Esophagus muscularis mucosa (tissue), 4 donors: ENCODE measurements around the gene SUN1. TPM values are rescaled to one million over a fixed set of nuclear protein-coding genes. Genes with fewer than 3 reads are reported as not detected.

ENCODE experiments used
- DNase-seq: peaks from one replicate; pipeline ENCODE4 v3.0.0-alpha.2; 2017; ENCODE audit errors: extremely low spot score
- H3K27ac ChIP-seq, 4 donors: fragments of 200-600 bp; sonication (generic); replicated peaks in 1 of 4; 1 replicate in 3 of 4; 2 replicates in 1 of 4; pipeline ENCODE4 v1.5.1; 2016 to 2019; ENCODE audit warnings: mild to moderate bottlenecking in 1 of 4
- H3K27me3 ChIP-seq, 4 donors: fragments of 200-600 bp; sonication (generic); one replicate each; pipeline versions ENCODE4 v1.5.1 to v1.6.0; 2016 to 2019
- H3K36me3 ChIP-seq, 4 donors: fragments of 200-600 bp; sonication (generic); one replicate each; pipeline ENCODE4 v1.5.1; 2016 to 2019
- H3K4me1 ChIP-seq, 4 donors: fragments of 200-600 bp; sonication (generic); one replicate each; pipeline ENCODE4 v1.5.1; 2016 to 2019
- H3K4me3 ChIP-seq, 4 donors: fragments of 200-600 bp; sonication (generic); 1 replicate in 2 of 4; 2 replicates in 2 of 4; pipeline ENCODE4 v1.5.1; 2016 to 2019; ENCODE audit warnings: mild to moderate bottlenecking in 4 of 4, moderate library complexity in 1 of 4
- H3K9me3 ChIP-seq, 4 donors: fragments of 200-600 bp; sonication (generic); 1 replicate in 3 of 4; 2 replicates in 1 of 4; pipeline ENCODE4 v1.5.1; 2016 to 2019
- EP300 ChIP-seq: sonication (generic); formaldehyde crosslinking; IDR thresholded peaks from one replicate; pipeline ENCODE4 v1.6.1; 2017; ENCODE audit warnings: antibody characterized with exemption
- POLR2A ChIP-seq: fragments of 450-650 bp; IDR thresholded peaks from one replicate; pipeline ENCODE4 v1.6.1; 2017; ENCODE audit warnings: antibody characterized with exemption, moderate library complexity, mild to moderate bottlenecking, low read depth
- POLR2AphosphoS5 ChIP-seq, 2 donors: sonication (generic); formaldehyde crosslinking; IDR thresholded peaks; one replicate each; pipeline ENCODE4 v1.6.1; 2017; ENCODE audit warnings: antibody characterized with exemption in 2 of 2
- WGBS: methylation state at CpG from one replicate; pipeline ENCODE4 v1.1.5; 2018; 5-methylcytosine and 5-hydroxymethylcytosine counted together
- intact Hi-C: fragments of 100-400 bp; cut with DNase I; formaldehyde crosslinking; loops from one replicate; pipeline ENCODE4 v1.15.1; 2023
- total RNA-seq, 4 donors: library from RNA; depleted of rRNA; stranded (reverse); fragments of >200 nt; gene quantifications; one replicate each; pipeline versions ENCODE4 v1.1.0 to v1.2.1, GENCODE V29; 2016
- TF ChIP-seq, protein P1 (sequence below), 3 experiments: fragments of 200-600 bp in 2 of 3; fragments of 450-650 bp in 1 of 3; sonication (generic) in 2 of 3; IDR thresholded peaks; one replicate each; pipeline ENCODE4 v1.5.1; 2017 to 2019; ENCODE audit warnings: antibody characterized with exemption in 3 of 3, mild to moderate bottlenecking in 2 of 3, moderate library complexity in 1 of 3

SUN1 gene
- total RNA-seq, 4 donors from 2014 or later, result 132 to 149 (median 147) TPM

DNA sequence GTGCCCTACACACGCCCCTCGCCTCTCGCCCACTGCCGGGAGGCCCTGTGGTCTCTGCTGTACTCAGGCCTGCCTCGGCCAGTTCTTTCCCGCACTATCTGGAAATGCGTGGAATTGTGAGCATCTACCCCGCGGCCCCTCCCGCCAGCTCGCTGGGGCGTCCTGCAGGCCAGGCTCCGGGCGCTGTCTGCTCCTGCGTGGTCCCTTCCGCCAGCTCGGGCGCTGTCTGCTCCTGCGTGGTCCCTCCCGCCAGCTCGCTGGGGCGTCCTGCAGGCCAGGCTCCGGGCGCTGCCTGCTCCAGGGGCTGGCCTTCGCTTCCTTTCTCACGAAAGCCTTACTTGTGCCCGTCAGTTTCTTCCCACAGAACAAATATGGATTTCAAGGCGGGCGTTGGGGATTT, 59.0 kb downstream of the SUN1 start:
- TF ChIP-seq POLR2A, result no peak
- no peak for TF ChIP-seq POLR2AphosphoS5 (IDR thresholded peaks at IDR 0.05)
- TF ChIP-seq EP300, result no peak
- TF ChIP-seq, protein P1, sequence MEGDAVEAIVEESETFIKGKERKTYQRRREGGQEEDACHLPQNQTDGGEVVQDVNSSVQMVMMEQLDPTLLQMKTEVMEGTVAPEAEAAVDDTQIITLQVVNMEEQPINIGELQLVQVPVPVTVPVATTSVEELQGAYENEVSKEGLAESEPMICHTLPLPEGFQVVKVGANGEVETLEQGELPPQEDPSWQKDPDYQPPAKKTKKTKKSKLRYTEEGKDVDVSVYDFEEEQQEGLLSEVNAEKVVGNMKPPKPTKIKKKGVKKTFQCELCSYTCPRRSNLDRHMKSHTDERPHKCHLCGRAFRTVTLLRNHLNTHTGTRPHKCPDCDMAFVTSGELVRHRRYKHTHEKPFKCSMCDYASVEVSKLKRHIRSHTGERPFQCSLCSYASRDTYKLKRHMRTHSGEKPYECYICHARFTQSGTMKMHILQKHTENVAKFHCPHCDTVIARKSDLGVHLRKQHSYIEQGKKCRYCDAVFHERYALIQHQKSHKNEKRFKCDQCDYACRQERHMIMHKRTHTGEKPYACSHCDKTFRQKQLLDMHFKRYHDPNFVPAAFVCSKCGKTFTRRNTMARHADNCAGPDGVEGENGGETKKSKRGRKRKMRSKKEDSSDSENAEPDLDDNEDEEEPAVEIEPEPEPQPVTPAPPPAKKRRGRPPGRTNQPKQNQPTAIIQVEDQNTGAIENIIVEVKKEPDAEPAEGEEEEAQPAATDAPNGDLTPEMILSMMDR (IDR thresholded peaks at IDR 0.05), result no peak
- H3K4me3 ChIP-seq, result no peak overlapping the region
- no peak for DNase-seq
- no peak overlapping the region for H3K27ac ChIP-seq
- peaks cover 66 to 92% (median 91%) of the 10 kb centered on the region in 4 donors for H3K36me3 ChIP-seq
- H3K9me3 ChIP-seq, result no peaks in the 10 kb centered on the region
- WGBS, result 94% methylated on average over 29 of the region's 29 CpGs
- H3K4me1 ChIP-seq, result peaks cover 0 to 12% (median 3%) of the 10 kb centered on the region in 4 donors
- intact Hi-C loops, result no loop called here
- no peaks in the 10 kb centered on the region for H3K27me3 ChIP-seq

DNA sequence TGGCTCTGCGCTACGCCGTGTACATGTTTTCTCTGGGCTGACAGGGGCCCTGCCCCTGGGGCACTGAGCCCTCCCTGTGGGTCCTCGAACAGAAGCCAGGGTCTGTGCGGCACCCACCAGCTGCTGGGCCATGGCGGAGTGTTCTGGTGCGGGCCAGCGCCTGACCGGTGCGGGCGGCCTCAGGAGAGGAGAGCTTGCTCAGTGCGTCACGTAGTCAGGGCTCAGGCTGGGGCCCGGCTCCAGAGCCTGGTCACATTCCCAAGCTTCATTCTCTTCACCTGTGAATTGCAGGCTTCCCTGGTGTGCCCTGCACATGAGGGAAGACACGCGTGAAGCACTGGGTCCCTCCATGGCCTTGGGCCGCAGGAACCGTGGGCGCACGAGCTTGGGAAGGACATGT, 59.5 kb downstream of the SUN1 start:
- Histone ChIP-seq H3K27me3 (no peaks in the 10 kb centered on the region), H3K9me3 (no peaks in the 10 kb centered on the region), H3K27ac (no peak overlapping the region), H3K4me1 (peaks cover 0 to 7% (median 0%) of the 10 kb centered on the region in 4 donors), H3K4me3 (no peak overlapping the region), H3K36me3 (peaks cover 67 to 92% (median 91%) of the 10 kb centered on the region in 4 donors)
- WGBS, result 89% methylated on average over 10 of the region's 20 CpGs
- TF ChIP-seq POLR2AphosphoS5 (IDR thresholded peaks at IDR 0.05) (no peak), EP300 (no peak), POLR2A (no peak)
- TF ChIP-seq, protein P1 (IDR thresholded peaks at IDR 0.05), result no peak
- DNase-seq, result no peak
- intact Hi-C loops, result no loop called here

DNA sequence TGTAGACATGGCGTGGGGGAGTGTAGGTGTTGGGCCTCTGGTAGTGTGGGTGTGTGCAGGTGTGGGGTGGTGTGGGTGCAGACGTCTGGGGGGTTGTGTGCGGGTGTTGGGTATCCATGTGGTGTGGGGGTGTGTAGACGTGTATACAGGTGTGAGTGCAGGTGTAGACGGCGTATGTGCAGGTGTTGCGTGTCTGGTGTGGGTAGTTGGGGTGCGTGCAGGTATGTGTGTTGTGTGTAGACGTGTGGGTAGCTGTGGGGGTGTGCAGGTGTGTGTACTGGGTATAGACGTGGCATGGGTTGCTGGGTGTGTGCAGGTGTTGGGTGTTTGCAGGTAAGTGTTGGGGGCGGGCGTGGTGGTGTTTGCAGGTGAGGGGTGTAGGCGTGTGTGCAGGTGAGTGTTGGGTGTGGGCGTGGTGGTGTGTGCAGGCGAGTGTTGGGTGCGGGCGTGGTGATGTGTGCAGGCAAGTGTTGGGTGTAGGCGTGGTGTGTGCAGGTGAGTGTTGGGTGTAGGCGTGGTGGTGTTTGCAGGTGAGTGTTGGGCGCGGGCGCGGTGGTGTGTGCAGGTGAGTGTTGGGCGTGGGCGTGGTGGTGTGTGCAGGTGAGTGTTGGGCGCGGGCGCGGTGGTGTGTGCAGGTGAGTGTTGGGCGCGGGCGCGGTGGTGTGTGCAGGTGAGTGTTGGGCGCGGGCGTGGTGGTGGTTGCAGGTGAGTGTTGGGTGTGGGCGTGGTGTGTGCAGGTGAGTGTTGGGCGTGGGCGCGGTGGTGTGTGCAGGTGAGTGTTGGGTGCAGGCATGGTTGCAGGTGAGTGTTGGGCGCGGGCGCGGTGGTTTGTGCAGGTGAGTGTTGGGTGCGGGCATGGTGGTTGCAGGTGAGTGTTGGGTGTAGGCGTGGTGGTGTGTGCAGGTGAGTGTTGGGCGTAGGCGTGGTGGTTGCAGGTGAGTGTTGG, 60.6 kb downstream of the SUN1 start:
- no peak overlapping the region for H3K4me3 ChIP-seq
- peaks cover 63 to 91% (median 90%) of the 10 kb centered on the region in 4 donors for H3K36me3 ChIP-seq
- no peak overlapping the region for H3K27ac ChIP-seq
- DNase-seq, result no peak
- WGBS, result 95% methylated on average over 48 of the region's 48 CpGs
- intact Hi-C loops, result no loop called here
- no peaks in the 10 kb centered on the region for H3K9me3 ChIP-seq
- H3K27me3 ChIP-seq, result no peaks in the 10 kb centered on the region
- H3K4me1 ChIP-seq, result peaks cover 0 to 9% (median 7%) of the 10 kb centered on the region in 4 donors
- TF ChIP-seq, protein P1 (IDR thresholded peaks at IDR 0.05), result no peak
- TF ChIP-seq POLR2AphosphoS5 (IDR thresholded peaks at IDR 0.05) (no peak), EP300 (no peak), POLR2A (no peak)

DNA sequence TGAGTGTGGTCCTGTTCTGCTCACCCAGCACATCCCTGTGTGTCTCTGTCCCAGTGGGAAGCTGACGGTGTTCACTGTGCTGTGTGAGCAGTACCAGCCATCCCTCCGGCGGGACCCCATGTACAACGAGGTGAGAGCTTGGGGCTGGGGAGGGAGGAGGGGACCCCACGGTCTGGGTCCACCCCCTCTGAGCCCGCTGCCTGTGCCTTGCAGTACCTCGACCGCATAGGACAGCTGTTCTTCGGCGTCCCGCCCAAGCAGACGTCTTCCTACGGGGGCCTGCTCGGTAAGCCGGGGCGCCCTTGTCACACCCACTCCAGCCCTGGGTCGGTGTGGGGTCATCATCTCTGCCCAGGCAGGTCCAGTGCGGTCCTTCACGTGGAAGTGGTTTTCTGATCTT, 61.4 kb downstream of the SUN1 start:
- TF ChIP-seq POLR2AphosphoS5 (IDR thresholded peaks at IDR 0.05) (peak in 1 of 2 donors; percentile 9), EP300 (no peak)
- WGBS, result 90% methylated on average over 8 of the region's 19 CpGs
- H3K27me3 ChIP-seq, result no peaks in the 10 kb centered on the region
- H3K36me3 ChIP-seq, result peaks cover 55 to 91% (median 87%) of the 10 kb centered on the region in 4 donors
- intact Hi-C loops, result no loop called here
- H3K9me3 ChIP-seq, result no peaks in the 10 kb centered on the region
- no peak overlapping the region for H3K4me3 ChIP-seq
- no peak overlapping the region for H3K27ac ChIP-seq
- no peak for DNase-seq
- H3K4me1 ChIP-seq, result peaks cover 0 to 15% (median 13%) of the 10 kb centered on the region in 4 donors

DNA sequence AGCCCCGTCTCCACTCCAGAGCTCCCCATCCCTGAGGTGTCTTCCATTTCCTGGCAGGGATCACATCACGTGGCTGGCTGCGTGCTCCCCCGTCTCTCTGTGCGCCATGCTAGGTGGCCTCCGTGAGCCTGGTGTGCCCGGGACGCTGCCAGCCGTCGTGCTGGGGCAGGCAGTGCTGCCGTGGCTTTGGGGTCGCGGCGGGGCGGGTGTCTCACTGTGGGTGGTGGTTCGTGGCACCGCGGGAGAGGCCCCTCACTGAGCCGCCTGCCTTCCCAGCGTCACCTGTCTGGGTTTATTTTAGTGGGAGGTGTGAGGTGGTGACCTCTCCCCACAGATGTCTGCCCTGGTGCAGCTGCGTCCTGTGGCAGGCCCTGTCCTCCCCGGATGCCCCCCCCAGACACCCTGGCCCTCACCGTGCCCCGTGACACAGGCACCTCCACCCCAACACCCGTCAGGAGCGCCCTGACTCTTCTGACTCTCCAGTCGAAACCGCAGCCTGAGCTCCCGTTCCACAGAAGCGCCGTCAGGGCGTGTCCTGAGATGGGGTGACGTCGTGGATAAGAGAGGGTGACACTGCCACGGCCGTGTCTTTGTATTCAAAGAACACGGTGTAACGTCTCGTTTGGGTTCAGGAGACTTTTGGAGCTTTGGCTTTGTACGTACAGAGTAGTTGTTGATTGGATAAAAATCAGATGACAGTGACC, 62.0 kb downstream of the SUN1 start:
- Histone ChIP-seq H3K4me3 (no peak overlapping the region), H3K27ac (no peak overlapping the region), H3K4me1 (peaks cover 0 to 15% (median 13%) of the 10 kb centered on the region in 4 donors), H3K36me3 (peaks cover 53 to 91% (median 84%) of the 10 kb centered on the region in 4 donors), H3K9me3 (no peaks in the 10 kb centered on the region), H3K27me3 (no peaks in the 10 kb centered on the region)
- intact Hi-C loops, result no loop called here
- WGBS, result 94% methylated on average over 36 of the region's 40 CpGs
- DNase-seq, result no peak
- TF ChIP-seq, protein P1 (IDR thresholded peaks at IDR 0.05), result no peak
- no peak for TF ChIP-seq POLR2AphosphoS5 (IDR thresholded peaks at IDR 0.05)
- no peak for TF ChIP-seq POLR2A
